Measurements from ENCODE around the gene PCDH18.

GRCh38 chr4:137471895-137472294 is 60.4 kb downstream of the PCDH18 start:
- TF ChIP-seq ZNF747 (CRISPR knock-in tag; IDR thresholded peaks at IDR 0.05; ENCODE audit: borderline replicate concordance) (no peak), RERE (CRISPR knock-in tag; IDR thresholded peaks at IDR 0.05; ENCODE audit: low read depth) (no peak), MAX (IDR thresholded peaks at IDR 0.05) (no peak), POLR2A (IDR thresholded peaks at IDR 0.05; ENCODE audit: insufficient read depth in 1 of 2, low read depth in 2 of 2, low read length in 2 of 2) (no peak)
